Measurements from ENCODE around the gene PIF1.

The PIF1 gene

GRCh38 chr15:64775551-64776401 lies 49.7 kb downstream of the PIF1 start, which contains the start of gene RBPMS2:
TSS of gene RBPMS2 (minus strand) at chr15:64775589. CDS start at chr15:64775319, 270 bp downstream.
- no peak for DNase-seq (ENCODE audit: low read depth in 2 of 2)

DNA sequence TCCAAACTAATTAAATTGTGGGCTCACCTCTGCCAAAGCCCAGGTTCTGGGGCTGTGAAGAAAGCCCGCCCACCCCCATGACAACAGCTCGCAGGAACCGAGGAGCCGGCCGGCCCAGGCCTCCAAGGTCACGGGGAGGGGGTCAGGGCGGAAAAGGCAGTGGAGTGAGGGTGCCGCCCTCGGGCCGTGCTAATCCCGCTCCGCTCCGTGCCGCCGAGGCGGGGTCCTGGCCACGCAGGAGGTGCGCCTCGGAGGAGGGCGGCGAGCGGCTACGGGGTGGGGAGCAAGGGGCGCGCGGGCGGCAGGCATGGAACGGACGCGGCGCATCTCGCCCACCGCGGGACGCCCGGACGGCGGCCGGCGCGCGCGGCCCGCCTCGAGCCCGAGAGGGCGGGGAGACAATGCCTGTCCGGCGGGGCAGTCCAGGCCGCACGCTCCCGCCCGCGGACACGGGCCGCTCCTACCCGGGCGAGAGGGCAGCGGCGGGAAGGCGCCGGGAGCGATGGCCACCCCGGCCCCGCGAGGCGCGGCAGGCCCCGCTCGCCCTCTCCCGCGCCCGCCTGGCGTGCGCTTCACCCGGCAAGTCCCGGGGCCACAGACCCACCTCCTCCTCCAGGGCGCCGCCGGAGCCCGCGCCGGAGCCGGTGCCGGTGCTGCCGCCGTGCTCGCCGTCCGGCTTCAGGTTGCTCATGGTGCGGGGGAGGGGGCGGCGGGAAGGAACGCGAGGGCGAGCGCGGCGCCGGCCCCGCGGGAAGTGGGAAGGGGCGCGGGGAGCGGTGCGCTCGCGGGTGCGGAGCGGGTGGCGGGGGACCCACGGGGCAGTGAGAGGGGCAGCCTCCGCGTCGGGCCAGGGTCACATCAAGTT lies 50.6 kb downstream of the PIF1 start:
- no peak for DNase-seq (ENCODE audit: low read depth in 2 of 2)

- DNase-seq (ENCODE audit: low read depth in 2 of 2): no peak
Measured at GRCh38 chr15:64774037-64774628, 51.3 kb downstream of the PIF1 start.

GRCh38 chr15:64773606-64774005 lies 51.8 kb downstream of the PIF1 start:
- DNase-seq (ENCODE audit: low read depth in 2 of 2): no peak

GRCh38 chr15:64772964-64773363 lies 52.5 kb downstream of the PIF1 start:
- DNase-seq (ENCODE audit: low read depth in 2 of 2): no peak

- no peak for DNase-seq (ENCODE audit: low read depth in 2 of 2)
Measured at GRCh38 chr15:64772488-64772887, 53.0 kb downstream of the PIF1 start.

DNA sequence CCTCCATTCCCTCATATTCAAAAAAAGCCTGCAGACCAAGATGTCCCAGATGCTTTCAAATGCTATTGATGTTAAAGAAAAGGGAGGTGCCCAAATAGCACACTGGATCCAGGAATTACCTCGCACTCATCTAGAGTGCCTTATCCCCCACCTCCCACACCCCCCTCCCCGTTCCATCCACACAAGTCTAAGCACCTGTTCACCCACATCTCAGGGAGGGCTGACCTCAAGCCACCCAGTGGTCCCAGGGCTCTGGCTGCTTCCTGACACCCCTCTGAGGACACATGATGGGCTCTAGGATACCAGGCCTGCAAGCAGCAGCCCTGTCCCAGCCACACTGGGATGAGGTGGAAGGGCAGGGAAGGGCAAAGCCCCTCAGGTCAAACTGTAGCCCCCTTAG lies 54.8 kb downstream of the PIF1 start:
- DNase-seq (ENCODE audit: low read depth in 2 of 2): no peak

DNA sequence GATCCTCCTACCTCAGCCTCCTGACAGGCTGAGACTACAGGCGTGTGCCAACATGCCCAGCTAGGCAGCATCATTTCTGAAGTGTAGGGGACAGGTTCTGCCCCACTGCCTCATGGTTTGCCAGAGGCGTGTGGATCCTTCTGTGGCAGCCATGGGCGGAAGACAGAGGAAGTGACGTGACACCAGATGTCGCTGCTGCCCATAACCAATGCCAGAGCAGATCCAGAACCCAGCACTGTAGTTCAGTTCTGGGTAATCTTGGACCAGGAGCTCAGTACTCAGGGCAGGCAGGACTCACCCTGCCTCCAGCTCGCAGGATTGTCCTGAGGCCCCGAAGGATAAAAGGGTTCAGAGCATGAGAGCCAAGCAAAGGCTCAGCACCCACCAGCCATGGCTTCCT lies 58.2 kb downstream of the PIF1 start:
- no peak for DNase-seq (ENCODE audit: low read depth in 2 of 2)

DNA sequence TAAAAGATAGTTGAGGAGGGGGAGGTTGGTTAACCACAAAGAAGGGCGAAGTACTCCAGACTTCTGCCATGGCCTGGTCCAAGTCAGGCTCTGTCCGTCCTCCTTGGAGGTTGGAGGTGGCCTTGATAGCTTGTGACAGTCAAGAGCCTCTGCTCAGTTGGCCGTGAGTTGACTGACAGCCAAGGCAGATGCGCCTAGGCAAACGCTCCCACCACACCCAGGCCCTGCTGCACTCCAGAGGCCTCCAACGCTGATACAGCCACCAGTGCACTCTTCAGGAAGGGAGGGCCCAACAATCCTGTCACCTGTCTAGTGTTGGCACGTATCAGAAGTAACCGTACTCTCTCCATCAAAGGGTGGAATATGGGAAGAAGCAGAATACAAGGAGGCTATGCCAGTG lies 59.4 kb downstream of the PIF1 start:
- no peak for DNase-seq (ENCODE audit: low read depth in 2 of 2)
